Omental fat pad (tissue), 4 donors: ENCODE results near the gene LRG1. TPM values are rescaled to one million over a fixed set of nuclear protein-coding genes. Genes with fewer than 3 reads are reported as not detected.
A peak's percentile ranks its signal among the peaks of the same experiment; 100 is the strongest.
"Not testable (repeated sequence)": the region's sequence is repeated elsewhere in the genome, so short reads cannot be mapped to it uniquely, and the experiment has no call there.

Experiments used
- ATAC-seq: fragments of 150-250 bp; one replicate; pipeline ENCODE4 v1.9.1; 2016; ENCODE audit warnings: mild to moderate bottlenecking, moderate library complexity; ENCODE audit not compliant: low FRiP score
- DNase-seq: peaks from one replicate; pipeline ENCODE4 v3.0.0-alpha.2; 2019; ENCODE audit warnings: low spot score
- total RNA-seq, 4 donors: library from RNA; depleted of rRNA; stranded (reverse); fragments of >200 nt; gene quantifications; one replicate each; pipeline ENCODE4 v1.1.0, GENCODE V29; 2016
- TF ChIP-seq, protein P1 (sequence below), 3 donors: fragments of 450-650 bp; IDR thresholded peaks; one replicate each; pipeline ENCODE4 v1.5.1; 2016 to 2017; ENCODE audit warnings: antibody characterized with exemption in 3 of 3, mild to moderate bottlenecking in 3 of 3, moderate library complexity in 2 of 3

Gene LRG1
- total RNA-seq, 4 donors from 2014 or later = 1.4 to 22.6 (median 5.4) TPM

DNA sequence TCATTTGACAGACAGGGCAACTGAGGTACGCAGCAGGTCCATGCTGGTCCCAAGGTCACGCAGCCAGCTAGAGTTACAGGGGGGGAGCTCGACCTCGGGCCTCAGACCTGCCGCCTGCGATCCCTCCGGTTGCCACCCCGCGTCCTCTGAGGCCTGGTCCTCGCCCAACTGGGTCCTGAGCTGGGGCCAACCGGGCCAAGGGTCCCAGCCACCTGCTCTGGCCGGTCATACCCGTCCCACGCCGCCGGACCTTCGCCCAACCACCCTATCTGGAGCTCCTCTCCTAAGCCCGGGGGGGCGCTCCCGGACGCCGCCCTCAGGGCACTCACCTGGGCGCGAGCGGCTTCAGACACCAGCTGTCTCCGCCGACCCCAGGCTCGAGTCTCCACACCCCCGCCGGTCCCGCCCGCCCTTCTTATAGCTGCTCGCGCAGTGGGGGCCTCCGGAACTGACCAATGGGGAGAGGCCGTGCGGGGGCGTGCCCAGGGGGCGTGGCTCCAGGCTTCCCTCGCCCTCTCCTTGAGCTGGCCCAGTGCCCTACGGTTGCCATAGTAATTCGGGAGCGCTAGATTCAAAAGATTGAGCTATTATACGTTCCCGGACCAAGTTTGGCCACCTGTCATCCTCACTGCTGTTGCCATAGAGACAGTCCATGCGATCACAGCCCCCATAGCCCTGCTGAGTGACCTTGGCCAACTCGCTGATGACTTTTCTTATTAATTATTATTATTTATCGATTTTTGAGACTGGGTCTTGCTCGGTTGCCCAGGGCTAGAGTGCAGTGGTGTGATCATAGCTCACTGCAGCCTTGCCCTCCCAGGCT is 4.8 kb downstream of the LRG1 start, which contains the start of gene PLIN5:
PLIN5 (minus strand) TSS at position 389 of the 823 bp plus-strand sequence. CDS start 1,150 bp downstream, outside the sequence.
- ATAC-seq = peak; percentile 74
- DNase-seq = peak; percentile 70
- TF ChIP-seq, protein P1, sequence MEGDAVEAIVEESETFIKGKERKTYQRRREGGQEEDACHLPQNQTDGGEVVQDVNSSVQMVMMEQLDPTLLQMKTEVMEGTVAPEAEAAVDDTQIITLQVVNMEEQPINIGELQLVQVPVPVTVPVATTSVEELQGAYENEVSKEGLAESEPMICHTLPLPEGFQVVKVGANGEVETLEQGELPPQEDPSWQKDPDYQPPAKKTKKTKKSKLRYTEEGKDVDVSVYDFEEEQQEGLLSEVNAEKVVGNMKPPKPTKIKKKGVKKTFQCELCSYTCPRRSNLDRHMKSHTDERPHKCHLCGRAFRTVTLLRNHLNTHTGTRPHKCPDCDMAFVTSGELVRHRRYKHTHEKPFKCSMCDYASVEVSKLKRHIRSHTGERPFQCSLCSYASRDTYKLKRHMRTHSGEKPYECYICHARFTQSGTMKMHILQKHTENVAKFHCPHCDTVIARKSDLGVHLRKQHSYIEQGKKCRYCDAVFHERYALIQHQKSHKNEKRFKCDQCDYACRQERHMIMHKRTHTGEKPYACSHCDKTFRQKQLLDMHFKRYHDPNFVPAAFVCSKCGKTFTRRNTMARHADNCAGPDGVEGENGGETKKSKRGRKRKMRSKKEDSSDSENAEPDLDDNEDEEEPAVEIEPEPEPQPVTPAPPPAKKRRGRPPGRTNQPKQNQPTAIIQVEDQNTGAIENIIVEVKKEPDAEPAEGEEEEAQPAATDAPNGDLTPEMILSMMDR (IDR thresholded peaks at IDR 0.05) = no peak

DNA sequence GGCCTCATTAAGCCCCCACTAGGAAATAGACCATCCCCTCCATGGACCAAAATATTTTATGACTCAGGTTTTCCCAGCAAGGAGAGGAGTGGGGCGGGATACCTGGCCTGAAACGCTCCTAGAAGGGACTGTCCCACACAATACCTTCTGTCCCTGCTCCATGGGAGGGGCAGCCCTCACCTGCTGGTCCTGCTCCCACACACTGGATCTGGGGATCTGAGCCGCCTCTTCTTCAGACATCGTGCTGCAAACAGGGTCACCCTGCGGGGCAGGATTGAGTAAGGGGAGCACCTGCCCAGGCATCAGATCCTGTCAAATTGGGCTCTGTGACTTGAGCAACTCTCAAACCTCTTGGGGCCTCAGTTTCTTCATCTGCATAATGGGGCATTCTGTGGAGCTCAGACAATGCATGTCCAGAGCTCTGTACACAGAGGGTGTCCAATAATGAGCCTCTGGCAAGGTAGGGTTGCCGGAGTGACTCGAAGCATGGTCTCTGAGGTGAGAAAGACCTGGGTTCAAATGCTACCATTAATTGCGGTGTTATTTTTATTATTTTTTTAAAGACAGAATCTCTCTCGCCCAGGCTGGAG is 5.9 kb downstream of the LRG1 start:
- no peak for DNase-seq
- TF ChIP-seq, protein P1 (IDR thresholded peaks at IDR 0.05) = no peak
- ATAC-seq = no peak

DNA sequence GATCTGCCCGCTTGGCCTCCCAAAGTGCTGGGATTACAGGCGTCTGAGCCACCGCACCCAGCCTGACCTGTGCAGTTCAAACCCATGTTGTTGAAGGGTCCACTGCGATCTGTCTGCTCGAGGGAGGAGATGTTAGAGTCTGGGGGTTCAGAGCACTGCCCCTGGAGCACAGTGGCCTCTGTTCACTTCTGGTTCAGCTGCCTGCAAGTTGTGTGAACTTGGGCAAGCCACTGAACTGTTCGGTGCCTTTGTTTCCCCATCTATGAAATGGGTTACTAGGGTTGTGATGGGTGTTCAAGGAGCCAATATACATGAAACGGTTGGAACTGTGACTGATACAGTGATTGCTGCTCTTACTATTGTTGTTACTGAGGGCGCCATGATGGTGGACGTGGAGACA is 6.5 kb downstream of the LRG1 start:
- DNase-seq = no peak
- ATAC-seq = no peak
- TF ChIP-seq, protein P1 (IDR thresholded peaks at IDR 0.05) = no peak

DNA sequence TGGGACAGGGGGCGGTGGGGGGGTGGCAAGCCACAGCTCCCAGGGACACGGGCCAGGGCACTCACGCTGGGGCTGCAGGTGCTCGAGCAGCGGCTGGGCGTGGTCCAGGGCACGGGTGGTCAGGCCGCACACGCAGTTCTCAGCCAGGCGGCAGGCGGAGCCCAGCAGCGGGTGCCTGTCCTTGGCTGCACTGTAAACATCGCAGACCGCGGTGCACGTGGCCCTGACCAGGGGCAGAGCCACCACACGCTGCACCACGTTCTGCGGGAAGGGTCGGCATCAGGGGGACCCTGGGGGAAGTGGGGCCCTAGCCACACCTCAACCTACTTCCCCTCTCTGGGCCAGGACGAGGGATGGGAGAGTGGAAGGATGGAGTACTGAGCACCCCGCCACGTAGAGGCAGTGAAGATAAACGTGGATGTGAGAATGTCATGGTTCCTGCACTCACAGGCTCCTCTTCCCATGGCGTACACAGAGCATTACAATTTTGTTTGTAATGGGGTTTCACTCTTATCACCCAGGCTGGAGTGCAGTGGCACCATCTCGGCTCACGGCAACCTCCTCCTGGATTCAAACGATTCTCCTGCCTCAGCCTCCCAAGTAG is 8.2 kb downstream of the LRG1 start:
- TF ChIP-seq, protein P1 (IDR thresholded peaks at IDR 0.05) = no peak
- ATAC-seq (no peak), DNase-seq (no peak)

DNA sequence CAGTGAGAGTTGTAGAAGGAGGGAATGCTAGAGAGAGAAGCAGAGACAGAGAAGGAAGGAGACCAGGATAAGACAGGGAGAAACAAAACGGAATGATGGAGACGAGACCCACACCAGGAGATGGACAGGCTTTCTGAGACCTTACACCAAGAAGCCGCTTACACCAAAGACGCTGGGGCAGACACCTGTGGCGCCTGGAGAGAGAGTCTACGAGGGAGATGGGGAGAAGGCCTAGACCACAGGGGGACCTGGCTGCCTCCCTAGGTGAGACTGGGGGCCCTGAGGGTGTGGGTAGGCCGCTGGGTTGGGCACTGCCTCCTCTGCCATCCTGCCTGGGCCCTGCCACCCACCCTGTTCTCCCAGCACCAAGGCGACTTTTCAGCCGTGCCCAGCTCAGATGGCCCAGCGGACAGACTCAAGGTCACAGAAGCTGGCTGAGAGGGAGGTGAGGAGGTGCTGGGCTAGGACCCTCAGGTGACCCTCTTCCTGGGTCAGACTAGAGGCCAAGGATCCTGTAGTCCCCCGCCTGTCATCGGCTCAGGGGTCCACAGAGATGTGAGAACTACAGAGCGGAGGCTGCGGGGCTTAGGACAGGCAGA is 9.8 kb downstream of the LRG1 start:
- no peak for DNase-seq

DNA sequence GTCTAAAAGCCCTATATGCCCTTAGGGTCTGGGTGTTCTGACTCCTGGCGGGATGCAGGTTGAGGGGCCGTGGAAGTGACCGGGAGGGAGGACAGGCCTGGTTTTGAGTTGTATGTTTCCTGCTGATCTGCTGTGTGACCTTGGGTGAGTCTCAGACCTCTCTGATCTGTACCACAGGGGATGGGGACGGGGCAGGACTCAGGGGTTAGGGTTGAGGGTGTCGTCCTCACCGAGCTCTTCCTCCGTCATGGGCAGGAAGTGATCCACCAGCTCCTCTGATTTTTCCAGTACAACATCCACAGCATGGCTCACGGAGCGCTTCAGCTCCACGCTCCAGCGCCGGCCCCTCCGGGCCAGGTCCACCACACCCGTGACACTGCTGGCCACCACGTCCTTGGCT is 11.0 kb downstream of the LRG1 start:
- TF ChIP-seq, protein P1 (IDR thresholded peaks at IDR 0.05) = no peak
- ATAC-seq = no peak
- DNase-seq = no peak

More for the DNA sequence above, 9.8 kb downstream of the LRG1 start:
- ATAC-seq = no peak
- TF ChIP-seq, protein P1 (IDR thresholded peaks at IDR 0.05) = no peak

DNA sequence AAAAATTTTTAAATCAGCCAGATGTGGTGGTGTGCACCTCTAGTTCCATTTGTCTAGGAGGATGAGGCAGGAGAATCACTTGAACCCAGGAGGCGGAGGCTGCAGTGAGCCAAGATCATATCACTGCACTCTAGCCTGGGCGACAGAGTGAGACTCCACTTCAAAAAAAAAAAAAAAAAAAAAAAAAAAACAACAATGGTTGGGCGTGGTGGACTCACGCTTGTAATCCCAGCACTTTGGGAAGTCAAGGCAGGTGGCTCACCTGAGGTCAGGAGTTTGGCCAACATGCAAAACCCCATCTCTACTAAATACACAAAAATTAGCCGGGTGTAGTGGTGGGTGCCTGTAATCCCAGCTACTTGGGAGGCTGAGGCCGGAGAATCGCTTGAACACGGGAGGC is 12.5 kb downstream of the LRG1 start:
- not testable (repeated sequence) for DNase-seq, ATAC-seq
